ENCODE measurements around the gene TMEM132C.

- TF ChIP-seq, protein P1, sequence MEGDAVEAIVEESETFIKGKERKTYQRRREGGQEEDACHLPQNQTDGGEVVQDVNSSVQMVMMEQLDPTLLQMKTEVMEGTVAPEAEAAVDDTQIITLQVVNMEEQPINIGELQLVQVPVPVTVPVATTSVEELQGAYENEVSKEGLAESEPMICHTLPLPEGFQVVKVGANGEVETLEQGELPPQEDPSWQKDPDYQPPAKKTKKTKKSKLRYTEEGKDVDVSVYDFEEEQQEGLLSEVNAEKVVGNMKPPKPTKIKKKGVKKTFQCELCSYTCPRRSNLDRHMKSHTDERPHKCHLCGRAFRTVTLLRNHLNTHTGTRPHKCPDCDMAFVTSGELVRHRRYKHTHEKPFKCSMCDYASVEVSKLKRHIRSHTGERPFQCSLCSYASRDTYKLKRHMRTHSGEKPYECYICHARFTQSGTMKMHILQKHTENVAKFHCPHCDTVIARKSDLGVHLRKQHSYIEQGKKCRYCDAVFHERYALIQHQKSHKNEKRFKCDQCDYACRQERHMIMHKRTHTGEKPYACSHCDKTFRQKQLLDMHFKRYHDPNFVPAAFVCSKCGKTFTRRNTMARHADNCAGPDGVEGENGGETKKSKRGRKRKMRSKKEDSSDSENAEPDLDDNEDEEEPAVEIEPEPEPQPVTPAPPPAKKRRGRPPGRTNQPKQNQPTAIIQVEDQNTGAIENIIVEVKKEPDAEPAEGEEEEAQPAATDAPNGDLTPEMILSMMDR (IDR thresholded peaks at IDR 0.05), result no peak
- TF ChIP-seq POLR2A (IDR thresholded peaks at IDR 0.05) (no peak), EP300 (IDR thresholded peaks at IDR 0.05) (no peak), POLR2AphosphoS5 (IDR thresholded peaks at IDR 0.05) (no peak)
These were observed 480.5 kb downstream of the TMEM132C start for GRCh38 chr12:128747441-128747840.
